GM23248 (cell line): ENCODE data around the gene EPHA3.

ENCODE experiments used
- EZH2 ChIP-seq: fragments of 200-600 bp; sonication (generic); IDR thresholded peaks from 2 replicates; pipeline ENCODE4 v1.6.1; 2018; ENCODE audit warnings: antibody characterized with exemption, mild to moderate bottlenecking; ENCODE audit not compliant: insufficient read depth, poor library complexity, severe bottlenecking
- EZH2phosphoT487 ChIP-seq: fragments of 200-600 bp; sonication (generic); IDR thresholded peaks from 2 replicates; pipeline ENCODE4 v1.6.1; 2018; ENCODE audit warnings: antibody characterized with exemption, moderate library complexity, mild to moderate bottlenecking, low read depth; ENCODE audit not compliant: insufficient read depth

GRCh38 chr3:89107461-89108290, at the start of gene EPHA3:
- TF ChIP-seq EZH2phosphoT487 (no peak), EZH2 (no peak)
